SK-N-SH treated with all-trans-retinoic acid at 6 μM for 48 hours (cell line): Measurements from ENCODE around the gene RBMS3.

Experiments
- ARNTL ChIP-seq: fragments of 450-650 bp; formaldehyde crosslinking; IDR thresholded peaks from 2 replicates; pipeline ENCODE4 v1.5.0; 2020; ENCODE audit warnings: low read depth, mild to moderate bottlenecking, moderate library complexity, borderline replicate concordance
- CSDC2 ChIP-seq: fragments of 250-450 bp; sonication (Bioruptor Pico); IDR thresholded peaks from 2 replicates; pipeline ENCODE4 v1.5.0; 2020; ENCODE audit warnings: mild to moderate bottlenecking, moderate library complexity
- ESRRG ChIP-seq: fragments of 250-450 bp; sonication (Bioruptor Pico); IDR thresholded peaks from 2 replicates; pipeline ENCODE4 v1.6.1; 2021; ENCODE audit warnings: mild to moderate bottlenecking
- TF ChIP-seq, protein P1 (sequence below): fragments of 250-450 bp; sonication (Bioruptor Pico); IDR thresholded peaks from 2 replicates; pipeline ENCODE4 v1.8.0; 2021; ENCODE audit warnings: low read depth, mild to moderate bottlenecking, moderate library complexity, borderline replicate concordance

DNA sequence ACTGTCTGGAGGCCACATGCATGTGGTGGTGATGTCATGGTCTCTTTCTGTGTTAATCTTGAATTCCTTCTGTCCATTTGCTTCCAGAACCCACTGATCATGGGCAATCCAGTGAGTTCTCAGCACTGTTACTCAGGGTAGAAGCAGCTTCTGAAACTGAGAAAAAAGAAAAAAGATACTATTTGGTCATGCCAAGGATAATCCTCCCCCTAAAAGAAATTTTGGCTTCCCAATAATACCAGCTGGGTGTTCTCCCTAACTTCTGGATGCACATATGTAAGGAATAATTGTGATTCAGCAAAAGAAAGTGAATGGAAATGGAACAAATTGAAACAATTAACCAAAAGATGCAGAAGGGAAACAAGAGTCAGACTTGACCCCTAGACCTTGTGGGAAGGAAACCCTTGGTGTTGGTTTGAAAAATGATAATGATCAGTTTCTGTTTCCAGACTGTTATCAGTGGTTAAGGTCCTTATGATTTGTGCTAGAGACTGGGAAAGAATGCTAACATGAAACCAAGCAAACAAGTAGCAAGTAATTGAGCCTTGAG lies 92.3 kb downstream of the RBMS3 start:
- TF ChIP-seq ESRRG (no peak), CSDC2 (CRISPR knock-in tag) (no peak), ARNTL (CRISPR knock-in tag) (no peak)
- TF ChIP-seq, protein P1, sequence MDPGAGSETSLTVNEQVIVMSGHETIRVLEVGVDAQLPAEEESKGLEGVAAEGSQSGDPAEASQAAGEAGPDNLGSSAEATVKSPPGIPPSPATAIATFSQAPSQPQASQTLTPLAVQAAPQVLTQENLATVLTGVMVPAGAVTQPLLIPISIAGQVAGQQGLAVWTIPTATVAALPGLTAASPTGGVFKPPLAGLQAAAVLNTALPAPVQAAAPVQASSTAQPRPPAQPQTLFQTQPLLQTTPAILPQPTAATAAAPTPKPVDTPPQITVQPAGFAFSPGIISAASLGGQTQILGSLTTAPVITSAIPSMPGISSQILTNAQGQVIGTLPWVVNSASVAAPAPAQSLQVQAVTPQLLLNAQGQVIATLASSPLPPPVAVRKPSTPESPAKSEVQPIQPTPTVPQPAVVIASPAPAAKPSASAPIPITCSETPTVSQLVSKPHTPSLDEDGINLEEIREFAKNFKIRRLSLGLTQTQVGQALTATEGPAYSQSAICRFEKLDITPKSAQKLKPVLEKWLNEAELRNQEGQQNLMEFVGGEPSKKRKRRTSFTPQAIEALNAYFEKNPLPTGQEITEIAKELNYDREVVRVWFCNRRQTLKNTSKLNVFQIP (CRISPR knock-in tag) = no peak
